ENCODE measurements around the gene GAS7. TPM values are rescaled to one million over a fixed set of nuclear protein-coding genes. Genes with fewer than 3 reads are reported as not detected.

Gene GAS7
- total and polyA plus RNA-seq, 2 donors (not counting 1 experiment from before 2014, with no cell fraction given): 3.4 to 13.6 TPM

DNA sequence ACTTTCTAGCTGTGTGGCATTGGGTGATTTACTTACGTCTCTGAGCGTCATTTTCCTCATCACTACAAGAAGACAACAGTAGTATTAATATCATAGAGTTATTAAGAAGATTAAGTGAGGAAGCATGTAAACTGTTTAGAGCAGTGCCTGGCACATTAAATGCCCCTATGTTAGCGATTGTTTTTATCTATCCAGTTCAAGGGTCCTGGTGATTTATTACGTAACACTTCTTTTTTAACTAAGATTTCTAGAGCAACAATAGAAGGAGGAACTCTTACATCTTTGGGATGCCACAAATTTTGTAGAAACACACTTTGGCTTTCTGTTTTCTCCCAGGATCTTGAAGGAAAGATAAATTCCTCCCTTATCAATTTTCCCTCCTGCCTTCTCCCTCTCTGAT, 3.3 kb upstream of the GAS7 start:
- Mint-ChIP-seq H3K4me3 (no peak overlapping the region), H3K4me1 (peaks cover 11% of the 10 kb centered on the region), H3K27ac (no peak overlapping the region), H3K27me3 (peaks cover 26% of the 10 kb centered on the region), H3K9me3 (ENCODE audit: insufficient read depth) (peaks cover 10% of the 10 kb centered on the region)
- Histone ChIP-seq H3K27me3 (replicated peaks in 1 of 4; ENCODE audit: control extremely low read depth in 1 of 4, control insufficient read depth in 3 of 4, insufficient read depth in 4 of 4, low read length in 3 of 4) (peaks cover 0 to 20% (median 6%) of the 10 kb centered on the region in 4 experiments), H3K4me2 (replicated peaks; ENCODE audit: low read depth, low read length, poor library complexity, severe bottlenecking) (no peak overlapping the region), H3K79me2 (ENCODE audit: control insufficient read depth, insufficient read depth, low read length) (no peaks in the 10 kb centered on the region), H3K4me3 (ENCODE audit: control extremely low read depth in 1 of 5, extremely low read depth in 1 of 5, insufficient read depth in 1 of 5, low read depth in 2 of 5, low read length in 4 of 5) (no peak overlapping the region), H3K36me3 (replicated peaks in 1 of 2; ENCODE audit: control extremely low read depth in 1 of 2, control insufficient read depth in 1 of 2, extremely low read depth in 1 of 2, insufficient read depth in 2 of 2, low read length in 1 of 2) (no peaks in the 10 kb centered on the region), H2AFZ (ENCODE audit: insufficient read depth, low read depth, low read length, poor library complexity, severe bottlenecking) (no peak overlapping the region), H3K9ac (ENCODE audit: low read length) (no peak overlapping the region), H4K20me1 (ENCODE audit: control insufficient read depth, insufficient read depth, low read length, poor library complexity, severe bottlenecking) (no peaks in the 10 kb centered on the region), H3K27ac (ENCODE audit: low read length in 2 of 2) (no peak overlapping the region), H3K9me3 (ENCODE audit: control extremely low read depth in 1 of 3, control insufficient read depth in 2 of 3, insufficient read depth in 1 of 3, low read length in 2 of 3) (peaks cover 6 to 15% (median 13%) of the 10 kb centered on the region in 3 donors), H3K4me1 (ENCODE audit: control insufficient read depth in 2 of 2, insufficient read depth in 2 of 2, low read length in 2 of 2) (peaks cover 4 to 11% of the 10 kb centered on the region in 2 donors)
- intact Hi-C loops (cut with micrococcal nuclease): no loop called here
- CTCF ChIA-PET: no interaction called here
- no CpG with 5 or more reads among the region's 4 CpGs for WGBS (ENCODE audit: insufficient coverage)
- DNase-seq (no peak), ATAC-seq (ENCODE audit: low read depth) (no peak)
- TF ChIP-seq, protein P1, sequence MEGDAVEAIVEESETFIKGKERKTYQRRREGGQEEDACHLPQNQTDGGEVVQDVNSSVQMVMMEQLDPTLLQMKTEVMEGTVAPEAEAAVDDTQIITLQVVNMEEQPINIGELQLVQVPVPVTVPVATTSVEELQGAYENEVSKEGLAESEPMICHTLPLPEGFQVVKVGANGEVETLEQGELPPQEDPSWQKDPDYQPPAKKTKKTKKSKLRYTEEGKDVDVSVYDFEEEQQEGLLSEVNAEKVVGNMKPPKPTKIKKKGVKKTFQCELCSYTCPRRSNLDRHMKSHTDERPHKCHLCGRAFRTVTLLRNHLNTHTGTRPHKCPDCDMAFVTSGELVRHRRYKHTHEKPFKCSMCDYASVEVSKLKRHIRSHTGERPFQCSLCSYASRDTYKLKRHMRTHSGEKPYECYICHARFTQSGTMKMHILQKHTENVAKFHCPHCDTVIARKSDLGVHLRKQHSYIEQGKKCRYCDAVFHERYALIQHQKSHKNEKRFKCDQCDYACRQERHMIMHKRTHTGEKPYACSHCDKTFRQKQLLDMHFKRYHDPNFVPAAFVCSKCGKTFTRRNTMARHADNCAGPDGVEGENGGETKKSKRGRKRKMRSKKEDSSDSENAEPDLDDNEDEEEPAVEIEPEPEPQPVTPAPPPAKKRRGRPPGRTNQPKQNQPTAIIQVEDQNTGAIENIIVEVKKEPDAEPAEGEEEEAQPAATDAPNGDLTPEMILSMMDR (IDR thresholded peaks at IDR 0.05): no peak
- no peak for TF ChIP-seq EZH2 (IDR thresholded peaks at IDR 0.05; ENCODE audit: borderline replicate concordance, insufficient read depth, low read depth, low read length, poor library complexity, severe bottlenecking)
- POLR2A ChIA-PET: no interaction called here

DNA sequence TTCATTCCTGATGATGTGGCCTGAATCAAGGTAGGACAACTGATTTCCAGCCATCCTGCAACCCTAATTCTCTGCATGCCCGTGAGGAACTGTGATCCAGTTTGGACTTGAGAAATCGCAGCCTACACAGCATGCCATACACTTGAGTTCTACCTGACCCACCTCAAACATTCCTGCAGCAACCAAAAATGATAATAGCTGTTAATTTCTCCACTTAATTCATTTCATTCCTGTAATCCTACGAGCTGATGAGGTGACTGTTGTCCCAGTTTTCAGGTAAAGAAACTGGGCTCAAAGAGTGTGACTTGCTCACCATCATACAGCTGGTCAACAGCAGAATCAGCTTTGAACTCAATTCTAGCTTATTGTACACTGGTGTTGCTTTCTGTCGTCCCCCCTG, 2.2 kb upstream of the GAS7 start:
- ChIA-PET POLR2A (no interaction called here), CTCF (interaction anchor here (0.7 to 1.0 kb wide), 3 partner anchors 26 to 153 kb away, joined by 3 read pairs; no protein-coding TSS in a partner anchor)
- no peaks in the 10 kb centered on the region for H4K20me1 ChIP-seq (ENCODE audit: control insufficient read depth, insufficient read depth, low read length, poor library complexity, severe bottlenecking)
- H3K4me1 ChIP-seq (ENCODE audit: control insufficient read depth in 2 of 2, insufficient read depth in 2 of 2, low read length in 2 of 2): peaks cover 4 to 11% of the 10 kb centered on the region in 2 donors
- no peak overlapping the region for H2AFZ ChIP-seq (ENCODE audit: insufficient read depth, low read depth, low read length, poor library complexity, severe bottlenecking)
- TF ChIP-seq, protein P1 (IDR thresholded peaks at IDR 0.05): no peak
- TF ChIP-seq EZH2 (IDR thresholded peaks at IDR 0.05; ENCODE audit: borderline replicate concordance, insufficient read depth, low read depth, low read length, poor library complexity, severe bottlenecking): no peak
- H3K27me3 Mint-ChIP-seq: peaks cover 33% of the 10 kb centered on the region
- no peak overlapping the region for H3K4me3 ChIP-seq (ENCODE audit: control extremely low read depth in 1 of 5, extremely low read depth in 1 of 5, insufficient read depth in 1 of 5, low read depth in 2 of 5, low read length in 4 of 5)
- no peaks in the 10 kb centered on the region for H3K36me3 ChIP-seq (replicated peaks in 1 of 2; ENCODE audit: control extremely low read depth in 1 of 2, control insufficient read depth in 1 of 2, extremely low read depth in 1 of 2, insufficient read depth in 2 of 2, low read length in 1 of 2)
- H3K79me2 ChIP-seq (ENCODE audit: control insufficient read depth, insufficient read depth, low read length): no peaks in the 10 kb centered on the region
- intact Hi-C loops (cut with micrococcal nuclease): no loop called here
- H3K4me1 Mint-ChIP-seq: peaks cover 18% of the 10 kb centered on the region
- H3K27ac Mint-ChIP-seq: no peak overlapping the region
- no peak overlapping the region for H3K9ac ChIP-seq (ENCODE audit: low read length)
- H3K9me3 Mint-ChIP-seq (ENCODE audit: insufficient read depth): peaks cover 7% of the 10 kb centered on the region
- no peak for ATAC-seq (ENCODE audit: low read depth)
- H3K4me2 ChIP-seq (replicated peaks; ENCODE audit: low read depth, low read length, poor library complexity, severe bottlenecking): no peak overlapping the region
- H3K27me3 ChIP-seq (replicated peaks in 1 of 4; ENCODE audit: control extremely low read depth in 1 of 4, control insufficient read depth in 3 of 4, insufficient read depth in 4 of 4, low read length in 3 of 4): peaks cover 0 to 20% (median 8%) of the 10 kb centered on the region in 4 experiments
- 88% methylated on average over 3 of the region's 4 CpGs for WGBS (ENCODE audit: insufficient coverage)
- no peak overlapping the region for H3K27ac ChIP-seq (ENCODE audit: low read length in 2 of 2)
- H3K9me3 ChIP-seq (ENCODE audit: control extremely low read depth in 1 of 3, control insufficient read depth in 2 of 3, insufficient read depth in 1 of 3, low read length in 2 of 3): peaks cover 5 to 14% (median 8%) of the 10 kb centered on the region in 3 donors
- DNase-seq: no peak
- H3K4me3 Mint-ChIP-seq: no peak overlapping the region

Measured in B cell (primary cell).